ENCODE results near the gene MYO1C.

- TF ChIP-seq CTCF (IDR thresholded peaks at IDR 0.05; ENCODE audit: low read depth, low read length) (peak; percentile 33), POLR2A (IDR thresholded peaks at IDR 0.05; ENCODE audit: extremely low read depth, insufficient read length) (no peak), MAX (IDR thresholded peaks at IDR 0.05; ENCODE audit: low read depth, low read length) (no peak)
Measured at GRCh38 chr17:1455291-1455796, 37.1 kb downstream of the MYO1C start.

Measured in NB4 (cell line).